Right lobe of liver (tissue), 6 donors: Measurements from ENCODE around the gene TSPAN10. TPM values are rescaled to one million over a fixed set of nuclear protein-coding genes. Genes with fewer than 3 reads are reported as not detected.

ENCODE experiments used
- ATAC-seq, 4 donors: fragments of 200-7000 bp; cut with Tn5 transposase; one replicate each; pipeline ENCODE4 v1.9.1; 2020; ENCODE audit warnings: mild to moderate bottlenecking in 4 of 4, moderate library complexity in 4 of 4
- DNase-seq, 3 donors: peaks; one replicate each; pipeline ENCODE4 v3.0.0-alpha.2; 2020
- H3K27ac ChIP-seq, 3 donors: fragments of 200-600 bp; one replicate each; pipeline ENCODE4 v1.8.0; 2022
- H3K27me3 ChIP-seq, 2 donors: fragments of 200-600 bp; one replicate each; pipeline ENCODE4 v1.8.0; 2022
- H3K36me3 ChIP-seq, 4 donors: fragments of 200-600 bp; sonication (generic) in 1 of 4; one replicate each; pipeline versions ENCODE4 v1.5.1 to v1.8.0; 2017 to 2022; ENCODE audit warnings: control low read depth in 1 of 4
- H3K4me1 ChIP-seq, 4 donors: fragments of 200-600 bp; sonication (generic) in 1 of 4; one replicate each; pipeline versions ENCODE4 v1.5.1 to v1.8.0; 2017 to 2022; ENCODE audit warnings: control low read depth in 1 of 4
- H3K4me3 ChIP-seq, 3 donors: fragments of 200-600 bp; one replicate each; pipeline ENCODE4 v1.8.0; 2022
- H3K9me3 ChIP-seq, 4 donors: fragments of 200-600 bp; sonication (generic) in 1 of 4; one replicate each; pipeline versions ENCODE4 v1.5.1 to v1.8.0; 2017 to 2022; ENCODE audit warnings: control low read depth in 1 of 4
- POLR2A ChIP-seq: fragments of 450-650 bp; IDR thresholded peaks from one replicate; pipeline ENCODE4 v1.6.1; 2017; ENCODE audit warnings: antibody characterized with exemption, mild to moderate bottlenecking
- WGBS: methylation state at CpG from one replicate; pipeline ENCODE4 v1.1.6; 2018; ENCODE audit warnings: low coverage, low lambda C conversion rate; ENCODE audit not compliant: insufficient coverage; ENCODE audit errors: missing lambda C conversion rate; 5-methylcytosine and 5-hydroxymethylcytosine counted together
- intact Hi-C, 2 donors: fragments of 100-400 bp; cut with DNase I; formaldehyde crosslinking; loops; one replicate each; pipeline versions ENCODE4 v1.11.2 to v1.14.1; 2022
- total RNA-seq, 6 experiments: library from RNA; depleted of rRNA in 2 of 6; stranded (reverse); fragments of >200 nt in 2 of 6; fragmentation: NEBNext Ultra II Directional in 3 of 6; extraction: Animal tissue kit (Norgen Biotek cat#: 25700) in 3 of 6; gene quantifications; one replicate each; pipeline versions ENCODE4 v1.1.0 to v1.2.4, GENCODE V29; 2016 to 2023
- TF ChIP-seq, protein P1 (sequence below), 4 donors: fragments of 200-600 bp in 3 of 4; fragments of 450-650 bp in 1 of 4; IDR thresholded peaks; one replicate each; pipeline versions ENCODE4 v1.5.1 to v1.8.0; 2016 to 2022; ENCODE audit warnings: antibody characterized with exemption in 4 of 4, mild to moderate bottlenecking in 2 of 4
- donor health status: DM: no; HTN: yes; CAD: no.
- donor health status: DM: no; HTN: no; CAD: no.
- donor health status: DM: no; HTN: no; CAD: no.
- donor health status: DM: no; HTN: yes; CAD: no.
- donor health status: DM: no; HTN: yes; CAD: no.

TSPAN10 gene
- total RNA-seq, 6 experiments from 2014 or later, result 0.18 to 1.2 (median 0.62) TPM

DNA sequence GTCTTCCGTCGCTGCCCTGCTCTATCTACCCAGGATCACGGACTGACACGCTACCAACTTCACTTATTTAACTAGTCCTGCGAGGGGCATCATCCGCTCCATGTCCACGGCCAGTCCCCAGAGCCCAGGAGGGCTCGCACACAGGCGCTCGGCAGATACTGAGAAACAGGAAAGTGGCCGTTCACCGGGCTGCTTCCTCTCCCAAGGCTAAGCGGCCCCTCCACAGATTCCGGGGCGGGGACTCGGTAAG lies 29.0 kb downstream of the TSPAN10 start:
- Histone ChIP-seq H3K36me3 (peaks cover 0 to 20% (median 4%) of the 10 kb centered on the region in 4 donors), H3K9me3 (no peaks in the 10 kb centered on the region), H3K27me3 (no peaks in the 10 kb centered on the region), H3K27ac (peak overlapping the region; percentile 55 to 86 (median 71)), H3K4me3 (peak overlapping the region; percentile 98), H3K4me1 (peaks cover 0 to 15% (median 3%) of the 10 kb centered on the region in 4 donors)
- ATAC-seq (peak in 3 of 4 donors; percentile 4 to 25 (median 11)), DNase-seq (no peak)
- intact Hi-C loops, result no loop called here
- 0% methylated on average over 16 of the region's 16 CpGs for WGBS
- no peak for TF ChIP-seq POLR2A
- TF ChIP-seq, protein P1, sequence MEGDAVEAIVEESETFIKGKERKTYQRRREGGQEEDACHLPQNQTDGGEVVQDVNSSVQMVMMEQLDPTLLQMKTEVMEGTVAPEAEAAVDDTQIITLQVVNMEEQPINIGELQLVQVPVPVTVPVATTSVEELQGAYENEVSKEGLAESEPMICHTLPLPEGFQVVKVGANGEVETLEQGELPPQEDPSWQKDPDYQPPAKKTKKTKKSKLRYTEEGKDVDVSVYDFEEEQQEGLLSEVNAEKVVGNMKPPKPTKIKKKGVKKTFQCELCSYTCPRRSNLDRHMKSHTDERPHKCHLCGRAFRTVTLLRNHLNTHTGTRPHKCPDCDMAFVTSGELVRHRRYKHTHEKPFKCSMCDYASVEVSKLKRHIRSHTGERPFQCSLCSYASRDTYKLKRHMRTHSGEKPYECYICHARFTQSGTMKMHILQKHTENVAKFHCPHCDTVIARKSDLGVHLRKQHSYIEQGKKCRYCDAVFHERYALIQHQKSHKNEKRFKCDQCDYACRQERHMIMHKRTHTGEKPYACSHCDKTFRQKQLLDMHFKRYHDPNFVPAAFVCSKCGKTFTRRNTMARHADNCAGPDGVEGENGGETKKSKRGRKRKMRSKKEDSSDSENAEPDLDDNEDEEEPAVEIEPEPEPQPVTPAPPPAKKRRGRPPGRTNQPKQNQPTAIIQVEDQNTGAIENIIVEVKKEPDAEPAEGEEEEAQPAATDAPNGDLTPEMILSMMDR (IDR thresholded peaks at IDR 0.05), result no peak

- WGBS, result 0% methylated on average over 10 of the region's 96 CpGs
Measured at GRCh38 chr17:81666342-81667191, 29.6 kb downstream of the TSPAN10 start, which contains the start of the genes CCDC137 and OXLD1. CCDC137 (plus strand) TSS chr17:81666737; CDS start chr17:81666767, 30 bp downstream. OXLD1 (minus strand) TSS chr17:81666605; CDS start chr17:81666577, 28 bp downstream.

GRCh38 chr17:81667754-81668153 lies 30.8 kb downstream of the TSPAN10 start:
- Histone ChIP-seq H3K4me3 (peak overlapping the region; percentile 98), H3K9me3 (no peaks in the 10 kb centered on the region), H3K36me3 (peaks cover 0 to 36% (median 6%) of the 10 kb centered on the region in 4 donors), H3K4me1 (peaks cover 0 to 15% (median 3%) of the 10 kb centered on the region in 4 donors), H3K27ac (no peak overlapping the region), H3K27me3 (no peaks in the 10 kb centered on the region)
- ATAC-seq (no peak), DNase-seq (no peak)
- 88% methylated on average over 15 of the region's 18 CpGs for WGBS
- intact Hi-C loops, result no loop called here
- TF ChIP-seq POLR2A, result no peak

More at GRCh38 chr17:81666342-81667191, 29.6 kb downstream of the TSPAN10 start, which contains the start of the genes CCDC137 and OXLD1:
- ATAC-seq (peak; percentile 98 to 99 (median 98)), DNase-seq (peak; percentile 98)
- Histone ChIP-seq H3K36me3 (peaks cover 0 to 24% (median 5%) of the 10 kb centered on the region in 4 donors), H3K9me3 (no peaks in the 10 kb centered on the region), H3K27me3 (no peaks in the 10 kb centered on the region), H3K4me1 (peaks cover 0 to 15% (median 3%) of the 10 kb centered on the region in 4 donors), H3K4me3 (peak within 1 kb of the TSS; percentile 98), H3K27ac (peak within 1 kb of the TSS; percentile 55 to 86 (median 71))
- TF ChIP-seq POLR2A, result peak; percentile 74
- TF ChIP-seq, protein P1 (IDR thresholded peaks at IDR 0.05), result no peak
- intact Hi-C loops, result no loop called here

DNA sequence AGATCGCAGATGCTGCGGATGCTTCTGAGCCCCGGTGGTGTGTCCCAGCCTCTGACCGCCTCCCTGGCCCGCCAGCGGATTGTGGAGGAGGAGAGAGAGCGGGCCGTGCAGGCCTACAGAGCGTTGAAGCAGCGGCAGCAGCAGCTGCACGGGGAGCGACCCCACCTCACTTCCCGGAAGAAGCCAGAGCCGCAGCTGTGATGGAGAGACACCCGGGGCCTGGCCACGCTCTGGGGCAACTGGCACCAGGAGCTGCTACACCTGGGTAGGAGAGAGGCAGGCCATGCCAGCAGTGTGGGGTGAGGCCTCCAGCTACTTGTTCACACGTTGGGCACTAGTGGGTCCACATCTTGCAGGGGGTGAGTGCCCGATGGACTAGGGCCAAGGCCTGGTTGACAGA lies 35.5 kb downstream of the TSPAN10 start:
- Histone ChIP-seq H3K4me1 (peaks cover 0 to 5% (median 0%) of the 10 kb centered on the region in 4 donors), H3K9me3 (no peaks in the 10 kb centered on the region), H3K27me3 (no peaks in the 10 kb centered on the region), H3K27ac (no peak overlapping the region), H3K4me3 (no peak overlapping the region), H3K36me3 (peaks cover 0 to 44% (median 8%) of the 10 kb centered on the region in 4 donors)
- ATAC-seq, result peak in 1 of 4 donors; percentile 5
- TF ChIP-seq, protein P1 (IDR thresholded peaks at IDR 0.05), result no peak
- no peak for TF ChIP-seq POLR2A
- 83% methylated on average over 4 of the region's 18 CpGs for WGBS
- peak in 1 of 3 donors; percentile 20 for DNase-seq
- intact Hi-C loops, result loop anchor here in 1 of 2 donors (5.0 kb wide), 1 partner anchor 35 kb away; no protein-coding TSS in a partner anchor

DNA sequence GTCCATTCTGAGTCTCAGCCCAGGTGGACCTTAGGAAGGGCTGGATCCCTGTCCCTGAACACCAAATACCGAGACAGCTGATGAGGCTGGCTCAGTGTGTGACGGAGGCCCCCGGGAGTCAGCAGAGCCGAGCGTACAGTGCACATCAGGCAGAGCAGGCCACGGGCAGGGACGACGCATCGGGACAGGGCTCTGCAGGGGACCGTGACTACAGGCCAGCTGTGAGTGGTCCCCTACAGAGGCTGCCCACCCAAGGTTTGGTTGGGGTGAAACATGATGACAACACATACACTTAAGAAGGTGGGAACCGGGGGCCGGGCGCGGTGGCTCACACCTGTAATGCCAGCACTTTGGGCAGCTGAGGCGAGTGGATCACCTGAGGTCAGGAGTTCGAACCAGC lies 36.0 kb downstream of the TSPAN10 start:
- DNase-seq (peak in 1 of 3 donors; percentile 11), ATAC-seq (peak in 1 of 4 donors; percentile 5)
- 91% methylated on average over 6 of the region's 16 CpGs for WGBS
- Histone ChIP-seq H3K27me3 (no peaks in the 10 kb centered on the region), H3K27ac (no peak overlapping the region), H3K4me3 (no peak overlapping the region), H3K4me1 (peaks cover 0 to under 1% (median 0%) of the 10 kb centered on the region in 4 donors), H3K9me3 (no peaks in the 10 kb centered on the region), H3K36me3 (peaks cover 0 to 44% (median 8%) of the 10 kb centered on the region in 4 donors)
- intact Hi-C loops, result loop anchor here in 1 of 2 donors (5.0 kb wide), 1 partner anchor 34 kb away; no protein-coding TSS in a partner anchor
- no peak for TF ChIP-seq POLR2A
